NB4 (cell line): Measurements from ENCODE around the gene LYPD1.

Source experiments
- DNase-seq: peaks from one replicate; pipeline ENCODE4 v3.0.0; 2010; ENCODE audit warnings: low read depth
- H3K4me3 ChIP-seq: one replicate; pipeline ENCODE4 v1.5.1; 2011; ENCODE audit warnings: mild to moderate bottlenecking, low read depth, low read length, moderate library complexity
- CTCF ChIP-seq: IDR thresholded peaks from one replicate; pipeline ENCODE4 v1.5.1; 2012; ENCODE audit warnings: low read depth, low read length
- MAX ChIP-seq: IDR thresholded peaks from 2 replicates; pipeline ENCODE4 v1.6.1; 2011; ENCODE audit warnings: low read depth, low read length
- MYC ChIP-seq: IDR thresholded peaks from 2 replicates; pipeline ENCODE4 v1.6.1; 2011; ENCODE audit warnings: low read depth, low read length
- POLR2A ChIP-seq: IDR thresholded peaks from 2 replicates; pipeline ENCODE4 v1.6.1; 2011; ENCODE audit warnings: mild to moderate bottlenecking; ENCODE audit not compliant: insufficient read length; ENCODE audit errors: extremely low read depth

Gene LYPD1

DNA sequence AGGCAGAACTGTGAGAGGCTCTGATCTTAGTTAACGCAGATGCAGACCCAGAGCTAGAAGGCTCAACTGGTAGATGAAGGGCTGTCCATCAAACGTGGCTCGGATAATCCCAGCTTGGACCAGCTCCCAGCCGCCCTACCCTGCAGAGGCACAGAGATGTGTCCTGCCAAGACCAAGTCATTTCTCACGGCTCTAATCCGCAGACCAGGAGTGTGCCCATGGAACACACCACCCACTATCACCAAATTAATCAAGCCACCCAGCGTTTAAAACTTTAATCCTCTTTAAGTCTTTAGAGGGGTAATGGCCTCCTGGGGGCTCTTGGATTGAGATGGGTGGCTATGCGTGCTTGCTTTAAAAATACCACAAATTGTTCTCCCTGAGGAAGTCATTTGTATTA, 17.5 kb downstream of the LYPD1 start:
- DNase-seq, result no peak
- TF ChIP-seq POLR2A (no peak), MYC (no peak), CTCF (no peak), MAX (no peak)
- H3K4me3 ChIP-seq, result no peak overlapping the region

DNA sequence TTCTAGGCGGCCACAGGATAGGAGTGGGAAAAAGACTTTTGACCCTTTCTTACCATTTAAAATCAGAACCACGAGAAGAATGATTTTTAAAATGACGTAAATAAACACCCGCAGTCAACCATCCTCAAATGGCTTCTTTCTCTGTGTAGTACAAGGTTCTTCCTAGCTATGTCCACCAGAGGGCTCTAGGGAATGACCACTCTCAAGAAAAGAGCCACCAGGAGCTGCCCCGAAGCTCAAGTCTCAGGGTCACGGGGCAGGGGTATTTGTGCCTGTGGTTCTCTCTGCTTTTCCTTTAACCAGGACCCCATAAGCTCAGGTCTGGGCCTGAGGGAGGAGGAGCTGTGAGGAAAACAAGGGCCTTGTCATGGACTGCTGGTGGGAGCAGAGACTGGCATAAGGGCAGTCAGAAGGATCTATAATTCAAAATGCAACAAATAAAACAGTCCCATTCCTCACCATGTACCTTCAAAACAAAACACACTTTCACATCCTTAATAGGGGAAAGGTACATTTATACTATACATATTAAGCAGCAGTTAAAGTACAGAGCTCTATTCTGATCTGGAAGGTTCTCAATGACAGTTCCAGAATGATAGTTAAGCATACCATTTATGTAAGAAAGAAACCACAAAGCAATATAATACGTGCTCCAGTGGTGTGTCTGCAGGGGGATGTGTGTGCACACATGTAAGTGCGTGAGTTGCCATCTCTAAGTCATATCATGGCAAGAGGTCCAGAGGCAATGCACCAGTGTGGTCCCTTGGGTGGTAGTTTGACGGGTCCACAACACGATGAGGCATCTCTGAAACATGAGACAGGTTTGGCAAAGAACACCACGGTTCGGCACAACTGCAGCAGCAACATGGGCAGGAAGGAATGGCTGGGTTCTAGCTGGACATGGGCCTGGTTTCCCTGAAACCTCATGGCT, 18.6 kb downstream of the LYPD1 start:
- H3K4me3 ChIP-seq, result no peak overlapping the region
- peak; percentile 57 for DNase-seq
- TF ChIP-seq MYC (no peak), CTCF (peak; percentile 68)

DNA sequence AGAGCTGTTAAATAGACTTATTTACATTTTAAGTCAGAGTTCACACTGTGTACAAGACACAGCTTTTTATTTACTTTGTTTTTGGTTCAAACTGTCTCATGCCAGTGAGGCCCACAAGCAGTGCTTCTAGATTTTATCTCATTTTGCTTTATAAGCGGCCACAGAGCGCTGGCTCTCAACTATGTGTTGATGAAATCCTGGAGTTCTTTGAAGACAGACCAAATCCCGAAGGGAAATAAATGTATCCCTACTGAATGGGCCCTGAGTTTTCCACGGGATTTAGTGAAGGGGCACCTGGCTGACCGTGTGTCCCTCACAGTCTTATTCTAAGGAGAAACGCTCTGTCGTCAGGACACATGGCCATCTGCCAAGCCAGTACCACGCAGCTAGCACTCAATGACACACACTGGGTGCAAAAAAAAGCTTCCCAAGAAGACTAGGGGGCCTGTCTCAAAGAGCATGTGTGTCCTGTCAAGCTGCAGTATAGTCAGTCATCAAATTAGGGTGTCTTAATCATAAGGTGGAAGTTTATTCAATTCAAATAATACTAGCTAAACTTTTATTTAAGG, 23.4 kb downstream of the LYPD1 start:
- TF ChIP-seq POLR2A, result no peak
- no peak for TF ChIP-seq CTCF
- TF ChIP-seq MYC, result no peak
- TF ChIP-seq MAX, result no peak
- DNase-seq, result no peak
- no peak overlapping the region for H3K4me3 ChIP-seq

DNA sequence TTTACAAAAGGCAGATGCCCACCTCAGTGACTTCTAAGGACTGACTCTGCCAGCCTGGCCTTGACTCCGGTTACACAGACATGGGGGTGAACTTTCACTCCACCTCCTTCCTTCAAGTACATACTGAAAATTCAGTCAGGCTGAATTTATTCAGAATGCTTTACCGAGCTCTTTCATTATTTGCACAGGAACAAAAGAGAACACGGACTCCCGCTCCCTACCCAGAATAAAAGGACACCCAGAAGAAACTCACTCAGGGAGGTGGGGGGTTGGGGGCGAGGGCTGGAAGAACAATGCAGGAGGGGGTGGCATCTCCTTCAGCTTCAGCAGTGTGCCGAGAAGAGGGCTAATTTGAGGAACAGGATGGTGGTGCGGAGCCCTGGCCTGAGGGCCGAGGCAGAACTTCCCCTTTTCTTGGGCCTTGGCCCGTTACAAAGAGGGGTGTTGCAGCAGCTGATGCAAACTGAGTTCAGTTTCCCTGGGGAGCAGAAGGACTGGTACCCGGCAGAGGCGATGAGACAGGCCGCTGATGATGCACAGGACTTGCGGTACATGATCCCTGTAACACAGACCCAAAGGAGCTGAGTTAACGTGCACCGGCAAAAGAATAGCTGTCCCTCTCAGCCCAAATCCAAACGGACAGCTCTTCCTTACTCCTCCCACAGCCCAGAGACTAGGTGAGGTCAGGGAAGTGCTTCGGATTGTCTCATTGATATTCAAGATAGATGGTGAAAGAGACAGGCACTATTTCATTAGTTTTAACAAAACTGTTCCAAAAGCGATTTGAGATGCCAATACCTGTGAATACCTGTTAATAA, 24.1 kb downstream of the LYPD1 start:
- H3K4me3 ChIP-seq, result no peak overlapping the region
- peak; percentile 87 for DNase-seq
- TF ChIP-seq MYC, result no peak
- no peak for TF ChIP-seq CTCF
- no peak for TF ChIP-seq POLR2A
- no peak for TF ChIP-seq MAX

DNA sequence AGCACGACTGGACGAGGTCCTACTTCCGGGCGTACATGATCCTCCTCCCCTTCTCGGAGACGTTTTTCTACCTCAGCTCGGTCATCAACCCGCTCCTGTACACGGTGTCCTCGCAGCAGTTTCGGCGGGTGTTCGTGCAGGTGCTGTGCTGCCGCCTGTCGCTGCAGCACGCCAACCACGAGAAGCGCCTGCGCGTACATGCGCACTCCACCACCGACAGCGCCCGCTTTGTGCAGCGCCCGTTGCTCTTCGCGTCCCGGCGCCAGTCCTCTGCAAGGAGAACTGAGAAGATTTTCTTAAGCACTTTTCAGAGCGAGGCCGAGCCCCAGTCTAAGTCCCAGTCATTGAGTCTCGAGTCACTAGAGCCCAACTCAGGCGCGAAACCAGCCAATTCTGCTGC, 24.8 kb downstream of the LYPD1 start:
- H3K4me3 ChIP-seq, result no peak overlapping the region

More for the DNA sequence above, 24.8 kb downstream of the LYPD1 start:
- TF ChIP-seq MYC (no peak), CTCF (no peak), POLR2A (no peak), MAX (no peak)
- no peak for DNase-seq
